Ovary (tissue), 3 donors: ENCODE results near the gene KRTAP5-7.

ENCODE experiments used
- CTCF ChIP-seq, 3 donors: fragments of 450-650 bp in 2 of 3; fragments of 200-600 bp in 1 of 3; IDR thresholded peaks; one replicate each; pipeline versions ENCODE4 v1.5.1 to v1.8.0; 2016 to 2022; ENCODE audit warnings: antibody characterized with exemption in 3 of 3, mild to moderate bottlenecking in 1 of 3
- EP300 ChIP-seq: sonication (generic); formaldehyde crosslinking; IDR thresholded peaks from one replicate; pipeline ENCODE4 v1.6.1; 2017; ENCODE audit warnings: antibody characterized with exemption
- POLR2A ChIP-seq: fragments of 450-650 bp; IDR thresholded peaks from one replicate; pipeline ENCODE4 v1.6.1; 2017; ENCODE audit warnings: antibody characterized with exemption, mild to moderate bottlenecking, moderate library complexity
- donor health status: DM: no; HTN: no; CAD: no.

GRCh38 chr11:71555508-71555907, 28.4 kb downstream of the KRTAP5-7 start:
- TF ChIP-seq POLR2A (no peak), CTCF (IDR thresholded peaks at IDR 0.05) (no peak), EP300 (no peak)
